Measurements from ENCODE around the gene IL17RB. TPM values are rescaled to one million over a fixed set of nuclear protein-coding genes. Genes with fewer than 3 reads are reported as not detected.

IL17RB gene
- total RNA-seq, 1 donor from 2014 or later, result 11.1 TPM

DNA sequence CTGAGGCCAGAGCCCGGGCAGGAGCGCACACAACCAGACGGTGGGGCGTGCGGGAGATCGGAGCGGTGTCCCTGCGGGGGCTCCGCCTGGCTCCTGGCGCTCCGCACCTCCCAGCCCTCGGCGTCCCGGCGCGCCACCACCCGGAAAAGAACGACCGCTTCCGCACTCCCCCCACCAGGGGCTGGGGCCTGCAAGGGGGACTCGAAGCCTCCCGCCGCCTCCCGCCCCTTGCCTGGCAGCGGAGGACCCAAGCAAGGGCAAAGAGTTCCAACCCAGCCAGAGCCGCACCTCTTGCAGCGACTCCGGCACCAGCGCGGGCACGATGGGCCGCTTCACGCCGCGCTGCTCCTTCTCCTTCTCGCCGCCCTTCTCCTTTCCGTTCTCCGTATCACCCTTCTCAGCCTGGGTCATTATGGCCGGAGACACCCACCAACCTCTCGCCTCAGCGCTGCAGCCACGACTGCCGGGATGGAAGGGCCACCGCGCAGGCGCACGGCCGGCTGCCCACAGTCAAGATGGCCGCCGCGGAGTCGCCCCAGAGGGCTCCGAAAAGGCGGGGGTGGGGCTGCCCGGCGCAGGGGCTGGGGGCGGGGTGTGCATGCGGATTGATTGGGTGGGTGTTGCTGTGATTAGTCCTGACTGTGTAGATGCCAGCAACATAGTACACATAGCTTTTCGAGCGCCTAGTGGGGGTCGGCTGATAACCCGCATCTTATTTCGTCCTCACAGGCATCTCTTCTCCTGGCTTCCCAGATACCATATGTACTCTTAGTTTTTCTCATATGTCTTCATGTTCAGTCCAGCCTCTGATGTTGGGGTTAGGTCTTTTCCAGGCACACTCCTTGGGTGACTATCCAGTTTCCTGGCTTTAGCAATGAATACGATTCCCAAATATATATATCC is 35.6 kb downstream of the IL17RB start, which contains the start of gene ACTR8:
Gene ACTR8 (minus strand): TSS at position 462 of the 903 bp plus-strand sequence. CDS start 51 bp downstream, at position 411.
- Mint-ChIP-seq H3K36me3 (ENCODE audit: insufficient read depth) (peaks cover 18% of the 10 kb centered on the region), H3K4me1 (ENCODE audit: low read depth) (peaks cover 9% of the 10 kb centered on the region), H3K27ac (peak within 1 kb of the TSS; percentile 96), H3K27me3 (no peaks in the 10 kb centered on the region), H3K4me3 (ENCODE audit: low read depth) (peak within 1 kb of the TSS; percentile 97), H3K9me3 (ENCODE audit: low read depth) (no peaks in the 10 kb centered on the region)
- DNase-seq (ENCODE audit: low spot score, unreplicated experiment), result peak; percentile 84
- TF ChIP-seq, protein P1, sequence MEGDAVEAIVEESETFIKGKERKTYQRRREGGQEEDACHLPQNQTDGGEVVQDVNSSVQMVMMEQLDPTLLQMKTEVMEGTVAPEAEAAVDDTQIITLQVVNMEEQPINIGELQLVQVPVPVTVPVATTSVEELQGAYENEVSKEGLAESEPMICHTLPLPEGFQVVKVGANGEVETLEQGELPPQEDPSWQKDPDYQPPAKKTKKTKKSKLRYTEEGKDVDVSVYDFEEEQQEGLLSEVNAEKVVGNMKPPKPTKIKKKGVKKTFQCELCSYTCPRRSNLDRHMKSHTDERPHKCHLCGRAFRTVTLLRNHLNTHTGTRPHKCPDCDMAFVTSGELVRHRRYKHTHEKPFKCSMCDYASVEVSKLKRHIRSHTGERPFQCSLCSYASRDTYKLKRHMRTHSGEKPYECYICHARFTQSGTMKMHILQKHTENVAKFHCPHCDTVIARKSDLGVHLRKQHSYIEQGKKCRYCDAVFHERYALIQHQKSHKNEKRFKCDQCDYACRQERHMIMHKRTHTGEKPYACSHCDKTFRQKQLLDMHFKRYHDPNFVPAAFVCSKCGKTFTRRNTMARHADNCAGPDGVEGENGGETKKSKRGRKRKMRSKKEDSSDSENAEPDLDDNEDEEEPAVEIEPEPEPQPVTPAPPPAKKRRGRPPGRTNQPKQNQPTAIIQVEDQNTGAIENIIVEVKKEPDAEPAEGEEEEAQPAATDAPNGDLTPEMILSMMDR (IDR thresholded peaks at IDR 0.05; ENCODE audit: unreplicated experiment), result peak; percentile 40

DNA sequence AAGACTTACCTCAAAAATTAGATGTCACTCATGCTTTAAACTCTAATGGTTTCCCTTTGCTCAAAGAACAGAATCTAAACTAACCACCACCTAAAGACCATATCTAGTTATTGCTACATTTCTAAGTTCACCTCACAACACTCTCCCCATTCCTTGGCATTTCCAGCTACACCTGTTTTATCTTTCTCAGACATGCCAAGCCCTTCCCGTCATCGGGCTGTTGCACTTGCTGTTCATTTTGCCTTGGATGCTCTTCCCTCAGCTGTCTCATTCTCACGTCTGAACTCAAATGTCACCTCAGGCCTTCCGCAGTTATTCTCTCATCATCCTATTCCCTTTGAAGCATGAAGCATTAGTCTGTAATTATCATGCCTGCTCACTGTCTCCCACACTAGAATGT is 36.6 kb downstream of the IL17RB start:
- no peaks in the 10 kb centered on the region for H3K27me3 Mint-ChIP-seq
- no peak for DNase-seq (ENCODE audit: low spot score, unreplicated experiment)
- H3K4me1 Mint-ChIP-seq (ENCODE audit: low read depth), result peaks cover 9% of the 10 kb centered on the region
- H3K4me3 Mint-ChIP-seq (ENCODE audit: low read depth), result peak overlapping the region; percentile 97
- no peak overlapping the region for H3K27ac Mint-ChIP-seq
- peaks cover 11% of the 10 kb centered on the region for H3K36me3 Mint-ChIP-seq (ENCODE audit: insufficient read depth)
- H3K9me3 Mint-ChIP-seq (ENCODE audit: low read depth), result no peaks in the 10 kb centered on the region
- TF ChIP-seq, protein P1 (IDR thresholded peaks at IDR 0.05; ENCODE audit: unreplicated experiment), result no peak

DNA sequence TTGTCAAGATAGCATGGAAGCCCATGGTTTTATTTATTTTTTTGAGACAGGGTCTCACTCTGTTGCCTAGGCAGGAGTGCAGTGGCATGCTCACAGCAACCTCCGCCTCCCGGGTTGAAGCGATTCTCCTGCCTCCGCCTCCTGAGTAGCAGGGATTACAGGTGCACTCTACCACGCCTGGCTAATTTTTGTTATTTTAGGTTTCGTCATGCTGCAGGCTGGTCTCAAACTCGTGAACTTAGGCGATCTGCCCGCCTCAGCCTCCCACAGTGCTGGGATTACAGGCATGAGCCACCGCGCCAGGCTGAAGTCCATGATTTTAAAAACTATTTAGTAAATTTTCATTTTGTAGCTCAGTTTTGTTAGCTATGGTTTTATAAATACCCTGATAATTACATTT is 38.3 kb downstream of the IL17RB start:
- Mint-ChIP-seq H3K4me3 (ENCODE audit: low read depth) (no peak overlapping the region), H3K27ac (no peak overlapping the region), H3K9me3 (ENCODE audit: low read depth) (no peaks in the 10 kb centered on the region), H3K4me1 (ENCODE audit: low read depth) (peaks cover 16% of the 10 kb centered on the region), H3K27me3 (no peaks in the 10 kb centered on the region), H3K36me3 (ENCODE audit: insufficient read depth) (peaks cover 12% of the 10 kb centered on the region)
- TF ChIP-seq, protein P1 (IDR thresholded peaks at IDR 0.05; ENCODE audit: unreplicated experiment), result no peak
- no peak for DNase-seq (ENCODE audit: low spot score, unreplicated experiment)

DNA sequence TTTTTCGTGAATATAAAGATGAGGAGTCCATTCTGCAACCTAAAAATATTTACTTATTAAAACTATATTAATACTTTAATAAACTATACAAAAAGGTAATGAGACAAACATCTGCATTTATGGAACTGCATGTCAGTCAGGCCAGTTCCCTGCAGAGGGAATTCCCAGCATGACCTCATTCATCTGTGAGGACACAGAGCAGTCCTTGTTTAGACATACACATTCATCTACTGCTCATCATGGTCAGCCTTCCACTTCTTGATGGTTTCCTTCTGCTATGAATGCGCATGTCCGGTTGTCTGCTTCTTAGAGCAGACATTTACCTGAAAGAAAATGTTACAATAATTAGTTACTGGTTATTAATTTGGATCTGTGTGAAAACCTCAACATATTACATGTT is 38.9 kb downstream of the IL17RB start:
- TF ChIP-seq, protein P1 (IDR thresholded peaks at IDR 0.05; ENCODE audit: unreplicated experiment), result no peak
- no peaks in the 10 kb centered on the region for H3K9me3 Mint-ChIP-seq (ENCODE audit: low read depth)
- peaks cover 10% of the 10 kb centered on the region for H3K36me3 Mint-ChIP-seq (ENCODE audit: insufficient read depth)
- no peak overlapping the region for H3K27ac Mint-ChIP-seq
- no peak overlapping the region for H3K4me3 Mint-ChIP-seq (ENCODE audit: low read depth)
- no peaks in the 10 kb centered on the region for H3K27me3 Mint-ChIP-seq
- no peak for DNase-seq (ENCODE audit: low spot score, unreplicated experiment)
- H3K4me1 Mint-ChIP-seq (ENCODE audit: low read depth), result peaks cover 20% of the 10 kb centered on the region

DNA sequence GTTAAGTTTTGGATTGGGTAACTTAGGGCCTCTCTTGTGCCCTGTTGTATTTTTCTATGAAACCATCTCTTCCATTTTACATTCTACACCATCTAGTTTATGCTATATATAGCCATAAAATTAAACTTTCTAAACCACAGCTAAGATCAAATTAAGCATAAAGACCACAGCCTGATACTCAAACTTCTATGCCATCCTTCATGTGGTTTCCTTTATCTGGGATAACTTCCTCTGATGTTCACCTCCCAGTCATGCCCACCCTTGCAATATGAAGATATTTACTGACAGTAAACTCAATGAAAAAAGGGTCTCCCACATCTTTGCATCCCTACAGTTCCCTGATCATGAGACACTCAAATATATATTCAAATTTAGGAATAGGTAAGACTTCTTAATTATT is 41.1 kb downstream of the IL17RB start:
- H3K4me1 Mint-ChIP-seq (ENCODE audit: low read depth), result peaks cover 23% of the 10 kb centered on the region
- DNase-seq (ENCODE audit: low spot score, unreplicated experiment), result no peak
- H3K9me3 Mint-ChIP-seq (ENCODE audit: low read depth), result no peaks in the 10 kb centered on the region
- H3K4me3 Mint-ChIP-seq (ENCODE audit: low read depth), result no peak overlapping the region
- TF ChIP-seq, protein P1 (IDR thresholded peaks at IDR 0.05; ENCODE audit: unreplicated experiment), result no peak
- peak overlapping the region; percentile 27 for H3K27ac Mint-ChIP-seq
- peaks cover 10% of the 10 kb centered on the region for H3K36me3 Mint-ChIP-seq (ENCODE audit: insufficient read depth)
- H3K27me3 Mint-ChIP-seq, result no peaks in the 10 kb centered on the region
